Mesenteric fat pad (tissue), 1 donor: Measurements from ENCODE around the gene KCNA2. TPM values are rescaled to one million over a fixed set of nuclear protein-coding genes. Genes with fewer than 3 reads are reported as not detected.
A peak's percentile ranks its signal among the peaks of the same experiment; 100 is the strongest.

Experiments used
- DNase-seq: peaks from one replicate; pipeline ENCODE4 v3.0.0-alpha.2; 2020; ENCODE audit warnings: low spot score
- total RNA-seq: library from RNA; stranded (reverse); fragmentation: NEBNext Ultra II Directional; extraction: Animal tissue kit (Norgen Biotek cat#: 25700); gene quantifications from one replicate; pipeline ENCODE4 v1.2.1, GENCODE V29; 2021
- donor health status: DM: yes; HTN: yes; CAD: no.

Gene KCNA2
- total RNA-seq, 1 donor from 2014 or later, result 1.5 TPM

DNA sequence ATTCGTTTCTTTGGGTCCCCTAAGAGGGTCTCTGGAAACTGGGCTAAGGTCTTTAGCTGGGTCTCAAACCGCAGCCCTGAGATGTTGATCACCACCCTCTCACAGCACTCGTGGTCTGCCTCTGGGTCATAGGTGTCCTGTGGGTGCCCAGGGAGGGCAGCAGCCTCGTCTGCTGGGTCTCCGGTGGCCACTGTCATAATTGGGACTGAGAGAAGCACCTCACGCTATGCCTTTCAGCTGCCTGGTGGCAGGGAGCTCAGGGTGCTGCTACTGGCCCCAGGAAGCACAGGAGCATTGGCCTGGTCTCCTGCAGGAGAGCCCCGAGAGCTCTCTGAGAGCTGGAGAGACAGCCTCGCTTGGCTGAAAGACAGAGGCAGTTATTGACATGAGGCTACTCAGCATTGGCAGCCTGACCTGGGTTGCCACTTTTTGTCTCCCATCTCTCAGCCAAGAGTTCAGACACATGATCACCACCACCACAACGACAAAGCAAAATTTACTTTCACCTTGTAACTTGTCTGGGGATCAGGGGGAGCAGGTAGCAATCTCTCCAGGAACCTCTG, 1.5 kb downstream of the KCNA2 start:
- peak; percentile 35 for DNase-seq

DNA sequence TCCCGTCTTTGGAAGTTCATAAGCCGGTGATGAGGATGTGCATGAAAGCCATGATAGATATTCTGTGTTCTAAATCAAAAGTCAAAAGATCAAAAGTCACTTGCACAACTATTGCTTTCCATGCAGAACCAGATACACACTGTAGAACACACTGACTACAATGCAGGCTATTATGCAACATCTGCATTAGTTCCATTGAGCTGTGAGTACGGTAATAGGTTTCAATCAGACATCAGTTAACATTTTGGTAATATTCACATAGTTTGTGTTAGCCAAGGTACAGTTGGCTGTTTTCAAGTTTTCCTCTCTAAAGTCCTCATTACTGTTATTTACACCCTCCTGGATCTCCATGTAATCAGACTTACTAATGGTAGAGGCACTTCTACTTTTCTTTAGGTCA, 3.1 kb downstream of the KCNA2 start:
- no peak for DNase-seq

DNA sequence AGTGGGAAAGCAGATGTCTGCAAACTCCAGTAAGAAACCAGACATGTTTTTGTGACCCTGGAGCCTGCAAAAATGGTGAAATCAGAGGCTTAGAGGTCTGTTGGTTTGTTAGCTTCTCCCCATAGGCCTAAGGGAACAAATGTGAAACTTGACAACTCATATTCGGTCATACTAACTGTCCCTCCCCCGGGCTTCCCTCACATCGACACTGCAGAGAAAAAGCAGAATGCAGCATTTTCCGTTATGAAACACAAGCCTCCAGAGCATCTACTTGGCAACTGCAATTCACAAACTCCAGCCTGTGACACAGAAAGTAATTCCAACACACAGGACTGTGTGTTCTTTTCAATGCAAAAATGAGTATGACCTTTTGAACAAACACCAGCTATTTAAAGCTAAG, 3.7 kb downstream of the KCNA2 start:
- DNase-seq, result no peak

DNA sequence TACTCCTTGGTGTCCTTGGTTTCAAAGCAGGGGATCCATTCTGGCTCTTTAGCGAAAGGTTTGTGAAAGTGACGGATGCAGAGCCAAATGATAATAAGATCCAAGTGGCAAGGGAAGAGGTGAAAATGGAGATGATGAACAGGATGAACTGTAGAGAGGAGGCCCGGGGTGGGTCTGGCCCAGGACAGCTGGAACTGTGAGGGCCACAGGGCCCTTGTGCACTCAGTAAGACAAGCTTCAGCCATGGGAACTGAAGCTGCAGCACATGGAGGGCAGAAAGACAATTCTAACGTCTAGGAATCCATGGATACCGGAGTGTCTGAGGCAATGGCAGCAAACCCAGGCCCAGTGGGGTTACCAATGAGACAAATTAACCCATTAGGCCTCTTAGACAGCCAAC, 4.8 kb downstream of the KCNA2 start:
- peak; percentile 64 for DNase-seq

GRCh38 chr1:110600716-110601115, 5.4 kb downstream of the KCNA2 start:
- DNase-seq, result peak; percentile 41

DNA sequence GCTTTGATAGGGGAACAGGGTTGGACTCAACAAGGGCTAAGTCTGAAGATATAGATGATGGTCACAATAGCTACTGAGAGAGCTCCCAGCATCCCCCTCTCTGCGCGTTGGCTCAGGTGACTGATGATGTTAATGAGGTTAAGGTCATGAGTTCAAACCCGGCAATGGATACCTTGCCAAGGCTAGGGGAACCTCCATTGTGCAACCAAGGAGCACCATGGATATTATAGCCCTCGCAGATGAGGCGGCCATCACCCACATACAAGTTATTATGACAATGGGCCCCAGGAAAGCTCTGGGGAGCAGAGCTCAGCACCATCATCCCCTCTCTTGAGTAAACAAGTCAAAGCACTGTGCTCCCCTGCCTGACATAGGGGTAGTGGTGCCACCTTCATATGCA, 8.2 kb downstream of the KCNA2 start:
- peak; percentile 75 for DNase-seq

DNA sequence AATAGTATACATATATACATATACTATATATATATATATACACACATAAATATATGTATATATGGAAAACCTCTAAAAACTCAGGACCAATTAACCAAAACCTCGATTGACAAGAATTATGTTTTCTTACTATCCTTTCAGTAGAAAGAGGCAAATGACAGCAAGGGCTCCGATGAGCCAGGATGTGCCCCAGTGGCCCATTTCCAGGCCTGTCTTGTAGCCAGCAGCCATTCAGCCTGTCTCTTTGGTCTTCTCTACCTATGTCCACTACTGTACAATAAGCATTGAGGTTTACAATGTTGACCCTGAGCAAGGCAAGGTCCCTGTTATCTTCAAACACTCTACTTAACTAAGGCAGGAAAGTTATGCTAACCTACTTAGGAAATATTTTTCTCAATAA, 9.8 kb downstream of the KCNA2 start:
- DNase-seq, result no peak

DNA sequence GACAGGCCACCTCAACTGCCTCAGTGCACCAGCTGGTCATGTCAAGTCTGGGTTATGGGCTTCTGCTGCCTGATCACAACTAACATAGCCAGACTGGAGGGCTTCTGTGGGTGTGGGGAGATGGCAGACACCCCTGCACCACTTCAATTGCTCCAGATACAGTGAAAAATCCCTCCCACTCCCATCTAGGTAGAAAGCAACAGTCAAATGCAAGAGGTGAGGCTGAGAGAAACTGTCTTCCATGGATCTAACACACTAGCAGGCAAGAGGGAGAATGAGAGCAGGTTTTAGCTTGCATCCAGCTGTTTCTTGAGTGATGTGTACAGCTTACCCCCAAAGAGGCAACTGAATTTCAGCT, 10.8 kb downstream of the KCNA2 start:
- no peak for DNase-seq

DNA sequence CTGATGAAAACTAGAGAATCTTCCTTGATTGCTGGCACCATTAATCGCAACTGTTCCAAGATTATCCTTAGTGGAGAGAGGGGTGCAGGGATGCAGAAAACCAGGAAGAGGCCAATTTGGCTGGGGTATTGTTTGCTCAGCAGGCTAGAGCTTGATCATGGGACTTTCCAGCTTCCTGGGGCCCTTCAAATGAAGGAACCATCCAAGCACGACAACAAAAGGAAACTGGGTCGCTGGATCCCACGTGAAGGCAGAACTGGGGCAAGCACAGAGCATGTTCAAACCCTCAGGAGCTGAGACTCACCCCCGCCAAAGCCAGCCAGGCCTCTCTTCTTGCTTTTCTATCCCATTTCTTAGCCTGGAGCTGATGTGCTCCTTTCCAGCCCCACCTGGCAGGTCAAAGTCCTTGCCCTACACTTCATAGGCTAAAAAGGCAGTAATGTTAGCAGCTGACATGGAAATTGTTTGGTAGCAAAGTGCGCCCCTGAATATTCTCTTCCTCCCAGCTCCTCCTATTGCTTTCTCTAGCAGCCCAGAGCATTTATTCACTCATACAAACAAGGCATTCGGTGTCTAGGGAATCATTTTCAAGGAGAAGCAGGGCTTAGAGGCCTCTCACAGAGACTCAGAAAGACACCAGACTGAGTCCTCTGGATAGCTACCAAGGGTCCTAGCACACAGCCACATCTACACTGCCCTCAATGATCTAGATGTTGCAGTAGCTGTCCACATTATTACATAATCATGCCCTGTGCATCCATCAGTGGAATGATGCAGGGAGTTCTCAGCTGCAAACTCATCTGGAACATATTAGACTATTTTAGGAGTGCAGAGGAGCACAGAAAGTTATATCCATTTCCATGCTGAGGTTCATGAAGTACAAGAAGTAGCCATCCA, 11.5 kb downstream of the KCNA2 start:
- peak; percentile 12 for DNase-seq

DNA sequence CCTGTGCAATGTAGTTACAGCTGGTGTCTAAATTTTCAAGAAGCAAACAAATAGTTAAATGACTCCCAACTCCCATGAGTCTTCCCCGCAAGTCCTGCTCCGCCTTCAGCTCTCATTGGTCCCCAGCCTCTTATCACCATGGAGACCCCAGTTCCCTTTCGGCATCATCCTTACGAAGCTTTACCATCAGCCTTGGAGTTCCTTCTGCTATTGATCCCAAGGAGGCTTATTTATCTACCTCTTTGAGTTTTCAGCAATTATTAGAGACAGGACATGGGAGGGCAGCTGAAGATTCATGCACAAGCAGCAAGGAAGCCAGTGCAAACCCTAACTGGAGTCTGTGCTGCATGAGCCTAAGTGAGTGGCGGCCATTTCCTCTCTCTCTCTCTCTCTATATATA, 12.3 kb downstream of the KCNA2 start:
- peak; percentile 4 for DNase-seq

GRCh38 chr1:110591956-110592355, 14.2 kb downstream of the KCNA2 start:
- DNase-seq, result peak; percentile 30

DNA sequence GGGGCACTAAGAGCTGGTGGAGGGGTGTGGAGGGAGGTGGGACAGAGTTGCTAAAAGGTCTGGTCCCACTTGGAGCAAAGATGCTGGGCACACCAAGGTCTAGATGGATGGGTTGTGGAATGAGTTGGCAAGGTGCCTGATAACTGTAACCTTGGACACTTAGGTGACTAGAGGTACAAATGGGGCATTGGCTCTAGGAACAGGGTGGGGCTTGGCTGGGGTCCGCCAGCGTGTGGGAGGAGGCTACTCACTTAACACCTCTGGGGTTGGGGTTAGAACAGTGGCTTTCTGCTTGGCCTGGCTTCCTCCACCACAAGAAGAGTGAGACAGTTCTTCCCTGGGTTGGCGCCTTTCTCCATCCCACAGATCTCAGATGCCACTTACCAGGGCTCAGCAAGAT, 17.2 kb downstream of the KCNA2 start:
- no peak for DNase-seq

DNA sequence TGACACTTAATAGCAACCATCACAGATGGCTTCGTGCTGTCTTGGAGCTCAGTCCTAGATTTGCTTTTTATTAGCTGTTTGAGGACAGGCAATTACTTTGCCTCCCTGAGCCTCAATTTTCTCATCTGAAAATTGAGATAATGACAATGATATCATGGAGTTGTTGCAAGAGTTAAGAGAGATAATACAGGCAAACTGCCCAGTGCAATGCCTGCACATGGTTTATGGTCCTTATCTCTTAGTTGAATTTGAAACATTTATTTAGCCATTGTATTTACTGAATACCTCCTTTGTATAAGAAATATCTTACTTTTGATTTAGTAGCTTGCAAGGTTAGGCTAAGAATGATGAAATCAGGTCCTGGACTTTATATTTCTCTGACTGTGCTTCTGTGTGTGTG, 17.7 kb downstream of the KCNA2 start:
- DNase-seq, result no peak

DNA sequence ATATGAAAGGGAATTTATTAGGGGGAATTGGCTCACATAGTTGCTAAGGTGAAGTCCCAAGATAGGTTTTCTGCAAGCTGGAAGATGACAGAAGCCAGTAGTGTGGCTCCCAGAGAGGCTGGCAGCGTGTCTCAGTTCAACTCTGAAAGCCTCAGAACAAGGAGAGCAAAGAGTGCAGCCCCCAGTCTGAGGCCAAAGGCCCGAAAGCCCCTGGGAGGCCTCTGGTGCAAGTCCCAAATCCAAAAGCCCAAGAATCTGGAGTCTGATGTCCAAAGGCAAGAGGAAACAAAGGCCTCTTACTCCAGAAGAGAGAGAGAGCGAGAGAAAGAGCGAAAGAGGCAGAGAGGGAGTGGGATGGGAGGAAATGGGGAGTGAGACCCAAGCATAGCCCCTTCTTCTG, 18.3 kb downstream of the KCNA2 start:
- no peak for DNase-seq

- peak; percentile 82 for DNase-seq
Observed at GRCh38 chr1:110585481-110585880, 20.7 kb downstream of the KCNA2 start.

DNA sequence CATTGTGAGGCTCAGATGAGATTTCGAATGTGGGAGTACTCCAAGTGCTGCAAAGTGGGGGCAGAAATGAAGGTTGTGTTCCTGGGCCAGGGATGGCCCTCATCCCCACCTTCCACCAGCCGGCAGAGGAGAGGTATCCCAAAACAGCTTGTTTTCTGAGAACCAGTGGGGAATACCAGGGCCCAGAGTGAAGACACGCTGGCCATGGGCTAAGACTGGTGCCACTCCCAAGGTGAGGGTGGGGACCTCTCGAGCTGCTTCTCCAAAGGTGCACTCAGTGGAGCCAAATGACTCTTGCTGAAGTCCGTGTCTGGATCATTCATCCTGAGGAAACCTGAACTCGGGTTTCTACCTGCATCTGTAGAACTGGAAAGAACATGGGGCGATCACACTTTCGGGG, 22.1 kb downstream of the KCNA2 start:
- DNase-seq, result peak; percentile 72

- no peak for DNase-seq
Observed at GRCh38 chr1:110583505-110583904, 22.7 kb downstream of the KCNA2 start.

DNA sequence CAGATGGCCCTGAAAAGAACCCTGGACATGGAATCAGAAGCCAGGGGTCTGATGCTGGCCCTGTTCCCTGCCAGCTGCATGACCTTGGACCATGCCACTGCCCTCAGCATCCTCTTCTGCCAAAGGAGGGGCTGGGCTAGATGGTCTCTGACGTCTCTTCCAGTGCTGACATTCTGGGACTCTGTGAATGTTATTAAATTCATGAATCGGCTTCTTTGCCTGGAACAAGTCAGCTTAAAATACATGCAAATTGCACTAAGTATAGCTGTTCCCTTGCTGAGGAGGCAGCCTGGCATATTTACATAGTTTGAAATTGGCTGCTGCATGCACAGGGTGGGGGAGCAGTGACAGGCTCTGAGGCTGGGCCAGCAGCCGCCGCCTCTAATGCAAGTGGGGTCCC, 23.8 kb downstream of the KCNA2 start:
- no peak for DNase-seq

DNA sequence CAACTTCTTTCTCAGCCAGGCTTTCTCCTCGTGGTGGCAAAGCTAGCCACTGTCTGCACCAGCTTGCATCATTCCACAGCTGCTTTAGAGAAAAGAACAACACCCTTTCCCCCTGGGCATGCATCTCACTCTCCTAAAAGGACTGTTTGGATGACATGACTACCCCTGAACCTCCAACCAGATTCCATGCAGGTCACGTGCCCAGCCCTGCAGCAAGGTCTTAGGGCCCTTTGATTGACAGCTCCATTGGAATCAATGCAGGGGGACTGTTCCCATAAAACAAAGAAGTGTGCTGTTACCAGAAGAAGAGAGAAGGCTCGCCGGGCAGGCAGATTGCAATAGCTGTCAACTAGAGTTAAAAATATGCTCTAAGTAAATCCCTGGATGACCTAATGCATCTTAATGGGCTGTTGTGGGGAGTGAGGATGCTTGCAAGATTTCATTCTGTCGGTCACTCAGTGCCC, 24.4 kb downstream of the KCNA2 start:
- DNase-seq, result no peak

DNA sequence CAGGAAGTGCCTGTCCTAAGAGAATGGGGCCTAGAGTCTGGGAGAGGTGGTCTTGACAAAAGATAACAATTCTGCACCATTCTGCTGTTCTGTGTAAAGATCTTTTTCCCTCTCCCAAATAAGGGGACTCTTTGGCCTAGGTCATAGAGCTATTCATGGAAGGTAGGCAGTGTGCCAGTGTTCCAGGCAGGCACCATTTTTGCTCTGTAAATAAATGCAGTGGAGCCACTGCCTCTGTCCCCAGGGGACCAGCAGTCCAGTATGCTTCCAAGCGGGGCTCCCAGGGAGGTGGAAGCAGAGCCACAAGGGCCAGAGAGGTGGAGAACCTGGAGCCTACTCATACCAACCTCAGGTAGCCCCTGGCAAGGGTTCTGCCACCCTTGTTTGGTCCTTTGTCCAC, 25.9 kb downstream of the KCNA2 start:
- DNase-seq, result no peak

DNA sequence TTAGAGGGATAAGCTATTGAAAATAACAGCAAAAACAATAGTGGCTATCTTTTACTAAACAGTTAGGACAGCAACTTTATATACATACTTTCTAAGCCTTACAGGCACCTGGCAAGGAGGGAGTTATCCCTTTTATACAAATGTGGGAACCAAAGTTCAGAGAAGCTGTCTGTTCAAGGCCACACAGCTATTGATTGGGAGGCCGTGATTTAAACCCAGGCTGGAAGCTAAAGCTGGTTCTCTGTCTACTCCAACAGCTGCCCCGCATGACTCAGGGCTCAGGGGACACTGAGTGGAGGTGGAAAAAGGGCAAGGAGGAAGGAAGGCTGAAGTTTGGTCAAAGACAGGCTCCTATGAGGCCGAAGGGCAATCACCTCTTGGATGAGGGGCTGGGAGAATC, 26.7 kb downstream of the KCNA2 start:
- no peak for DNase-seq

DNA sequence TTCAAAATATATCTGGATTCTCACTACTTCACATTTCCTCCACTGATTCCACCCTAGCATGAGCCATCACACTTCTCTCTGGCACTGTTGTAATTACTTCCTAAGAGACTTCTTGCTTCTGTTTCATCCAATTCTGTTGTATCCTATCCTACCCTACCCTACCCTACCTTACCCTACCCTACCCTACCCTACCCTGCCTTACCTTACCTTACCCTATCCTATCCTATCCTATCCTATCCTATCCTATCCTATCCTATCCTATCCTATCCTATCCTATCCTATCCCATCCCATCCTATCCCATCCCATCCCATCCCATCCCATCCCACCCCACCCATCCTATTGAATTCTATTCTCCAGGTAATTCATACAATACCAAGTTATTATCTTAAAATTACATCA, 29.7 kb downstream of the KCNA2 start:
- DNase-seq, result no peak

GRCh38 chr1:110573314-110573713, 32.8 kb downstream of the KCNA2 start:
- DNase-seq, result no peak
